ENCODE data around the gene RHAG. TPM values are rescaled to one million over a fixed set of nuclear protein-coding genes. Genes with fewer than 3 reads are reported as not detected.
"Not testable (repeated sequence)": the region's sequence is repeated elsewhere in the genome, so short reads cannot be mapped to it uniquely, and the experiment has no call there.

RHAG gene
- total RNA-seq, 1 donor, result 3.5 TPM

GRCh38 chr6:49637350-49637731, 702 bp upstream of the RHAG start:
- no peak for DNase-seq (ENCODE audit: low read depth in 2 of 3, low spot score in 2 of 3)

GRCh38 chr6:49635978-49636712, 494 bp downstream of the RHAG start:
- no peak for DNase-seq (ENCODE audit: low read depth in 2 of 3, low spot score in 2 of 3)

GRCh38 chr6:49635480-49635879, 1.2 kb downstream of the RHAG start:
- DNase-seq (ENCODE audit: low read depth in 2 of 3, low spot score in 2 of 3), result no peak

- no peak for DNase-seq (ENCODE audit: low read depth in 2 of 3, low spot score in 2 of 3)
Measured at GRCh38 chr6:49634836-49635218, 1.8 kb downstream of the RHAG start.

- no peak for DNase-seq (ENCODE audit: low read depth in 2 of 3, low spot score in 2 of 3)
Measured at GRCh38 chr6:49634092-49634835, 2.4 kb downstream of the RHAG start.

- DNase-seq (ENCODE audit: low read depth in 2 of 3, low spot score in 2 of 3), result no peak
Measured at GRCh38 chr6:49633541-49633940, 3.1 kb downstream of the RHAG start.

- no peak for DNase-seq (ENCODE audit: low read depth in 2 of 3, low spot score in 2 of 3)
Measured at GRCh38 chr6:49632727-49633126, 3.9 kb downstream of the RHAG start.

- not testable (repeated sequence) for DNase-seq (ENCODE audit: low read depth in 2 of 3, low spot score in 2 of 3)
Measured at GRCh38 chr6:49629485-49630088, 7.1 kb downstream of the RHAG start.

GRCh38 chr6:49626811-49627210, 9.8 kb downstream of the RHAG start:
- DNase-seq (ENCODE audit: low read depth in 2 of 3, low spot score in 2 of 3), result no peak

- DNase-seq (ENCODE audit: low read depth in 2 of 3, low spot score in 2 of 3), result no peak
Measured at GRCh38 chr6:49618257-49618656, 18.4 kb downstream of the RHAG start.

GRCh38 chr6:49614144-49614543, 22.5 kb downstream of the RHAG start:
- DNase-seq (ENCODE audit: low read depth in 2 of 3, low spot score in 2 of 3), result not testable (repeated sequence)

- no peak for DNase-seq (ENCODE audit: low read depth in 2 of 3, low spot score in 2 of 3)
Measured at GRCh38 chr6:49609285-49609684, 27.4 kb downstream of the RHAG start.

- DNase-seq (ENCODE audit: low read depth in 2 of 3, low spot score in 2 of 3), result not testable (repeated sequence)
Measured at GRCh38 chr6:49608275-49608674, 28.4 kb downstream of the RHAG start.

- DNase-seq (ENCODE audit: low read depth in 2 of 3, low spot score in 2 of 3), result no peak
Measured at GRCh38 chr6:49607391-49607982, 29.2 kb downstream of the RHAG start.

- DNase-seq (ENCODE audit: low read depth in 2 of 3, low spot score in 2 of 3), result peak in 2 of 3 donors; percentile 83 to 97
Measured at GRCh38 chr6:49606721-49607390, 29.8 kb downstream of the RHAG start.

- DNase-seq (ENCODE audit: low read depth in 2 of 3, low spot score in 2 of 3), result not testable (repeated sequence)
Measured at GRCh38 chr6:49604080-49604479, 32.6 kb downstream of the RHAG start.

GRCh38 chr6:49587262-49587661, 49.4 kb downstream of the RHAG start:
- not testable (repeated sequence) for DNase-seq (ENCODE audit: low read depth in 2 of 3, low spot score in 2 of 3)

- no peak for DNase-seq (ENCODE audit: low read depth in 2 of 3, low spot score in 2 of 3)
Measured at GRCh38 chr6:49582529-49582928, 54.1 kb downstream of the RHAG start.

GRCh38 chr6:49579649-49580048, 57.0 kb downstream of the RHAG start:
- no peak for DNase-seq (ENCODE audit: low read depth in 2 of 3, low spot score in 2 of 3)

- DNase-seq (ENCODE audit: low read depth in 2 of 3, low spot score in 2 of 3), result no peak
Measured at GRCh38 chr6:49576618-49577017, 60.0 kb downstream of the RHAG start.

Data from hematopoietic multipotent progenitor cell (in vitro differentiated cells).